GM23338 (cell line): ENCODE results near the gene TP53I13. TPM values are rescaled to one million over a fixed set of nuclear protein-coding genes. Genes with fewer than 3 reads are reported as not detected.

ENCODE experiments used
- ATAC-seq: fragments of 200-7000 bp; cut with Tn5 transposase; 3 replicates; pipeline ENCODE4 v1.9.1; 2020
- DNase-seq: peaks from one replicate; pipeline ENCODE4 v3.0.0-alpha.2; 2015; ENCODE audit warnings: low spot score
- H2AFZ ChIP-seq: fragments of 200-600 bp; sonication (generic); 2 replicates; pipeline ENCODE4 v1.8.0; 2016; ENCODE audit warnings: antibody characterized with exemption, mild to moderate bottlenecking, moderate library complexity
- H3F3A ChIP-seq: fragments of 200-600 bp; sonication (generic); replicated peaks from 2 replicates; pipeline ENCODE4 v1.8.0; 2017; ENCODE audit warnings: antibody characterized with exemption, mixed run types, low read depth
- H3K27ac ChIP-seq: fragments of 200-600 bp; sonication (generic); 2 replicates; pipeline ENCODE4 v1.6.1; 2016; ENCODE audit warnings: low read depth
- H3K27me3 ChIP-seq: fragments of 200-600 bp; sonication (generic); 2 replicates; pipeline ENCODE4 v1.8.0; 2016; ENCODE audit warnings: mild to moderate bottlenecking, mixed run types, moderate library complexity; ENCODE audit not compliant: insufficient read depth
- H3K36me3 ChIP-seq: fragments of 200-600 bp; sonication (generic); 2 replicates; pipeline ENCODE4 v1.8.0; 2016; ENCODE audit warnings: mild to moderate bottlenecking; ENCODE audit not compliant: insufficient read depth
- H3K4me1 ChIP-seq: fragments of 200-600 bp; sonication (generic); 2 replicates; pipeline ENCODE4 v1.8.0; 2016; ENCODE audit warnings: mild to moderate bottlenecking, moderate library complexity; ENCODE audit not compliant: insufficient read depth
- H3K4me2 ChIP-seq: fragments of 200-600 bp; sonication (generic); 2 replicates; pipeline ENCODE4 v1.7.1; 2017; ENCODE audit warnings: mixed run types
- H3K4me3 ChIP-seq: fragments of 200-600 bp; sonication (generic); 2 replicates; pipeline ENCODE4 v1.6.1; 2016; ENCODE audit warnings: mixed run types
- H3K79me2 ChIP-seq: fragments of 200-600 bp; sonication (generic); replicated peaks from 2 replicates; pipeline ENCODE4 v1.8.0; 2017; ENCODE audit warnings: mild to moderate bottlenecking; ENCODE audit not compliant: insufficient read depth
- H3K9me2 ChIP-seq: fragments of 200-600 bp; sonication (generic); 2 replicates; pipeline ENCODE4 v1.8.0; 2017; ENCODE audit not compliant: insufficient read depth
- H4K20me1 ChIP-seq: fragments of 200-600 bp; sonication (generic); replicated peaks from 2 replicates; pipeline ENCODE4 v1.8.0; 2017; ENCODE audit warnings: mild to moderate bottlenecking; ENCODE audit not compliant: insufficient read depth
- H3K27ac Mint-ChIP-seq: 2 replicates; pipeline ENCODE4 v1.8.0; 2020; ENCODE audit warnings: inconsistent platforms, mild to moderate bottlenecking, moderate library complexity, mixed read lengths
- H3K27me3 Mint-ChIP-seq: 3 replicates; pipeline ENCODE4 v1.8.0; 2022; ENCODE audit warnings: low read depth, mild to moderate bottlenecking, moderate library complexity, mixed read lengths, inconsistent platforms; ENCODE audit not compliant: insufficient read depth, poor library complexity
- H3K36me3 Mint-ChIP-seq: 3 replicates; pipeline ENCODE4 v1.8.0; 2021; ENCODE audit warnings: low read depth, mild to moderate bottlenecking, inconsistent platforms, moderate library complexity, mixed read lengths
- H3K4me1 Mint-ChIP-seq: 3 replicates; pipeline ENCODE4 v1.8.0; 2020; ENCODE audit warnings: mild to moderate bottlenecking, inconsistent platforms, mixed read lengths
- H3K4me3 Mint-ChIP-seq: 3 replicates; pipeline ENCODE4 v1.8.0; 2021; ENCODE audit warnings: moderate library complexity, mild to moderate bottlenecking, inconsistent platforms, mixed read lengths
- H3K9me3 Mint-ChIP-seq: 3 replicates; pipeline ENCODE4 v1.8.0; 2020; ENCODE audit warnings: moderate library complexity, mild to moderate bottlenecking, inconsistent platforms, mixed read lengths
- CREB1 ChIP-seq: fragments of 250-450 bp; sonication (Bioruptor Pico); IDR thresholded peaks from 2 replicates; pipeline ENCODE4 v1.5.0; 2020; ENCODE audit warnings: low read depth, mild to moderate bottlenecking, moderate library complexity
- EZH2 ChIP-seq: fragments of 200-600 bp; sonication (generic); IDR thresholded peaks from one replicate; pipeline ENCODE4 v1.8.0; 2017; ENCODE audit warnings: antibody characterized with exemption, mild to moderate bottlenecking, low read depth; ENCODE audit not compliant: unreplicated experiment
- JUNB ChIP-seq: IDR thresholded peaks from one replicate; pipeline ENCODE4 v1.6.1; 2016; ENCODE audit warnings: antibody characterized with exemption; ENCODE audit not compliant: unreplicated experiment
- NANOG ChIP-seq: IDR thresholded peaks from 2 replicates; pipeline ENCODE4 v1.6.1; 2016; ENCODE audit warnings: antibody characterized with exemption, borderline replicate concordance
- POLR2AphosphoS5 ChIP-seq: IDR thresholded peaks from 2 replicates; pipeline ENCODE4 v1.6.1; 2016; ENCODE audit warnings: antibody characterized with exemption, low read depth
- STAT1 ChIP-seq: IDR thresholded peaks from one replicate; pipeline ENCODE4 v1.6.1; 2016; ENCODE audit warnings: antibody characterized with exemption; ENCODE audit not compliant: unreplicated experiment
- polyA plus RNA-seq: library from polyadenylated mRNA; unstranded; fragments of >200 nt; fragmentation: Nextera tagmentation; extraction: Ambion mirVana; gene quantifications from 2 replicates; pipeline ENCODE4 v1.2.1, GENCODE V29; 2016
- total RNA-seq: library from RNA; depleted of rRNA; stranded (reverse); fragments of >200 nt; shearing (Covaris generic); gene quantifications from 2 replicates; pipeline ENCODE4 v1.2.3, GENCODE V29; 2014
- TF ChIP-seq, protein P1 (sequence below), 2 experiments: fragments of 200-600 bp in 1 of 2; sonication (generic) in 1 of 2; conservative IDR thresholded peaks; 2 replicates each; pipeline versions ENCODE4 v1.5.1 to v1.6.1; 2016 to 2017; ENCODE audit warnings: antibody characterized with exemption in 2 of 2, low read depth in 2 of 2, mild to moderate bottlenecking in 2 of 2, moderate library complexity in 1 of 2

The TP53I13 gene
- total and polyA plus RNA-seq, 2 experiments from 2014 or later, result 21.0 to 38.9 TPM

DNA sequence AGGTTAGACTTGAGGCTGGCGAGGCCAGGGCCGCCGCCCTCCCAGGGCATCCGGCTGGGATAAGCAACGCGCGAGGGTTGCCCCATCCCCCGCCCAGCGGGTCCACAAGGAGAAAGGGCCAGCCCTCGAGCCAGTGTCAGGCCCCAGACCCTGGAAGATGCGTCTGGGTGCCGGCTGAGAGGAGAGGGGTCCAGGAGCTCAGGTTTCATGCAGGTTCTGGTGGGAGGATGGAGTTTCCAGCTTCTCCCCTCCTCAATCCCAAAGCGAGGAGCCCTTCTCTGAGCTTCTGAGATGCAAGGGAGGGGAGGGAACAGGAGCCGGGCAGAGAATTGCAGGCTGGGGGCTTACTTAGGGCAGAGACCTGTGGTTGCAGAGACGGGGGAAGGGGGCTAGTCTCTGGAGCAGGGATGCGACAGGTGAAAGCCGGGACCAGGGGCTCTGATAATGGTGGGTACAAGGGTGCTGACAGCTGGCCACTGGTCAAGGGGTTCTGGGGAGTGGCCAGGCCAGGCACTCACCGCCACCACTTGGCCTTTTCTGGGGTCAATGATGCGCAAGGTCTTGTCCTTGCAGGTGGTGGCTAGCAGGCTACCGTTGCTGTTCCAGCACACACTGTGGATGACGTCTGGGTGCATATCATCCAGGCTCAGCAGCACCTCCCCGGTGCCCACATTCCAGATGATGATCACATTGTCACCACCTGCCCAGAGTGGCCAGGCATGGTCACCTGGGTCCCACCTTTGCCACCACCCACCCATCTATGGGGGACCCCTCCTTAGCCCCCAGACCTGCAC, 50.0 kb downstream of the TP53I13 start:
- Mint-ChIP-seq H3K9me3 (no peaks in the 10 kb centered on the region; the same call in 1 of the 3 replicates), H3K4me3 (peak overlapping the region; percentile 41; the same call in 1 of the 3 replicates), H3K27ac (no peak overlapping the region), H3K36me3 (no peaks in the 10 kb centered on the region; the same call in 2 of the 3 replicates), H3K4me1 (peaks cover 47% of the 10 kb centered on the region), H3K27me3 (peaks cover 73% of the 10 kb centered on the region)
- Histone ChIP-seq H4K20me1 (peaks cover 5% of the 10 kb centered on the region; the same call in 1 of the 2 replicates), H3K9me2 (no peaks in the 10 kb centered on the region), H3K4me1 (peaks cover 39% of the 10 kb centered on the region), H3K27ac (no peak overlapping the region), H2AFZ (peak overlapping the region; percentile 66), H3F3A (peaks cover 4% of the 10 kb centered on the region; the same call in 1 of the 2 replicates), H3K4me3 (peak overlapping the region; percentile 67), H3K27me3 (peaks cover 89% of the 10 kb centered on the region), H3K79me2 (no peaks in the 10 kb centered on the region), H3K36me3 (no peaks in the 10 kb centered on the region), H3K4me2 (peak overlapping the region; percentile 92)
- peak; percentile 6 for ATAC-seq
- peak; percentile 72 for DNase-seq
- TF ChIP-seq CREB1 (CRISPR knock-in tag) (no peak), STAT1 (no peak), JUNB (no peak), NANOG (no peak), EZH2 (no peak), POLR2AphosphoS5 (no peak; the same call in 1 of the 2 replicates)
- TF ChIP-seq, protein P1, sequence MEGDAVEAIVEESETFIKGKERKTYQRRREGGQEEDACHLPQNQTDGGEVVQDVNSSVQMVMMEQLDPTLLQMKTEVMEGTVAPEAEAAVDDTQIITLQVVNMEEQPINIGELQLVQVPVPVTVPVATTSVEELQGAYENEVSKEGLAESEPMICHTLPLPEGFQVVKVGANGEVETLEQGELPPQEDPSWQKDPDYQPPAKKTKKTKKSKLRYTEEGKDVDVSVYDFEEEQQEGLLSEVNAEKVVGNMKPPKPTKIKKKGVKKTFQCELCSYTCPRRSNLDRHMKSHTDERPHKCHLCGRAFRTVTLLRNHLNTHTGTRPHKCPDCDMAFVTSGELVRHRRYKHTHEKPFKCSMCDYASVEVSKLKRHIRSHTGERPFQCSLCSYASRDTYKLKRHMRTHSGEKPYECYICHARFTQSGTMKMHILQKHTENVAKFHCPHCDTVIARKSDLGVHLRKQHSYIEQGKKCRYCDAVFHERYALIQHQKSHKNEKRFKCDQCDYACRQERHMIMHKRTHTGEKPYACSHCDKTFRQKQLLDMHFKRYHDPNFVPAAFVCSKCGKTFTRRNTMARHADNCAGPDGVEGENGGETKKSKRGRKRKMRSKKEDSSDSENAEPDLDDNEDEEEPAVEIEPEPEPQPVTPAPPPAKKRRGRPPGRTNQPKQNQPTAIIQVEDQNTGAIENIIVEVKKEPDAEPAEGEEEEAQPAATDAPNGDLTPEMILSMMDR (conservative IDR thresholded peaks at IDR 0.05; ENCODE audit: low read depth in 2 of 2), result peak in 1 of 2 experiments; percentile 16; a peak in 1 of 4 replicates

- Mint-ChIP-seq H3K27me3 (peaks cover 67% of the 10 kb centered on the region), H3K4me3 (no peak overlapping the region)
These were observed 50.8 kb downstream of the TP53I13 start for GRCh38 chr17:29619251-29619650.

More at GRCh38 chr17:29619251-29619650, 50.8 kb downstream of the TP53I13 start:
- no peaks in the 10 kb centered on the region; the same call in 1 of the 3 replicates for H3K9me3 Mint-ChIP-seq
- ATAC-seq, result no peak
- no peak overlapping the region for H3K27ac Mint-ChIP-seq
- H3K4me1 Mint-ChIP-seq, result peaks cover 46% of the 10 kb centered on the region
- Histone ChIP-seq H3K4me3 (no peak overlapping the region), H2AFZ (no peak overlapping the region), H3F3A (peaks cover 4% of the 10 kb centered on the region; the same call in 1 of the 2 replicates), H4K20me1 (peaks cover 5% of the 10 kb centered on the region; the same call in 1 of the 2 replicates), H3K9me2 (0 out of 2 replicates have a peak, but pooled peaks cover under 1% of the 10 kb centered on the region), H3K27me3 (peaks cover 90% of the 10 kb centered on the region), H3K27ac (no peak overlapping the region), H3K4me1 (peaks cover 38% of the 10 kb centered on the region), H3K4me2 (no peak overlapping the region), H3K36me3 (no peaks in the 10 kb centered on the region), H3K79me2 (no peaks in the 10 kb centered on the region)
- H3K36me3 Mint-ChIP-seq, result no peaks in the 10 kb centered on the region; the same call in 2 of the 3 replicates
- DNase-seq, result peak; percentile 66
- TF ChIP-seq EZH2, result no peak
- TF ChIP-seq, protein P1 (conservative IDR thresholded peaks at IDR 0.05; ENCODE audit: low read depth in 2 of 2), result peak; percentile 41 to 61
